GM21515 (cell line): ENCODE data around the gene COMMD4.
"Not testable (repeated sequence)": the region's sequence is repeated elsewhere in the genome, so short reads cannot be mapped to it uniquely, and the experiment has no call there.

Experiments used
- ATAC-seq: cut with Tn5 transposase; IDR thresholded peaks from one replicate; pipeline ENCODE4 v1.9.1; 2021; ENCODE audit not compliant: unreplicated experiment

The COMMD4 gene

GRCh38 chr15:75329571-75329970, 6.3 kb upstream of the COMMD4 start:
- no peak for ATAC-seq

DNA sequence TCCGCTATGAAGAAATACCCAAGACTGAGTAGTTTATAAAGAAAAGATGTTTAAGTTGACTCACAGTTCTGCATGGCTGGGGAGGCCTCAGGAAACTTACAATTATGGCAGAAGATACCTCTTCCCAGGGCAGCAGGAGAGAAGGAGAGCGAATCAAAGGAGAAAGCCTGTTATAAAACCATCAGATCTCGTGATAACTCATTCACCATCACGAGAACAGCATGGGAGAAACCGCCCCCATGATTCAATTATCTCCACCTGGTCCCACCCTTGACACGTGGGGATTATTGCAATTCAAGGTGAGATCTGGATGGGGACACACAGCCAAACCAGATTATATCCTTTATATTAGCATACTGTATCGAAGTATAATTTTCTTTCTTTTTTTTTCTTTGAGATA, 3.8 kb upstream of the COMMD4 start:
- not testable (repeated sequence) for ATAC-seq

GRCh38 chr15:75333654-75334419, 2.0 kb upstream of the COMMD4 start:
- not testable (repeated sequence) for ATAC-seq

DNA sequence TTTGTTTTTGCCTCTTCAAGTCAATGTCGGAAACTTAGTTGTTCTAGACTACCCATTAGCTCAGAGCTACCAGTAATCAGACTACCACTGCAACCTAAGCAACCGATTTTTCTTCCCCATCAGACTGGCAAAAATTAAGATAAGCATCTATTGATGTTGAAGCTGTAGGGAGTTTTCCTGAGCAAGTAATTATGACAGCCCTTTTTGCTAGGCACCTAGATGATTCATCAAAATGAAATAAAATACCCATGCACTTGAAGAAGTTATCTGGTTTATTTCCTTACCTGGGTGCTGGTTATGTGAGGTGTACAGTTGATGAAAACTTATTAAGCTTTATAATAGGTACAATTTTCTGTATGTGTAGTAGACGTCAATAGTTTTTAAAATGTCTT, 554 bp upstream of the COMMD4 start:
- no peak for ATAC-seq

DNA sequence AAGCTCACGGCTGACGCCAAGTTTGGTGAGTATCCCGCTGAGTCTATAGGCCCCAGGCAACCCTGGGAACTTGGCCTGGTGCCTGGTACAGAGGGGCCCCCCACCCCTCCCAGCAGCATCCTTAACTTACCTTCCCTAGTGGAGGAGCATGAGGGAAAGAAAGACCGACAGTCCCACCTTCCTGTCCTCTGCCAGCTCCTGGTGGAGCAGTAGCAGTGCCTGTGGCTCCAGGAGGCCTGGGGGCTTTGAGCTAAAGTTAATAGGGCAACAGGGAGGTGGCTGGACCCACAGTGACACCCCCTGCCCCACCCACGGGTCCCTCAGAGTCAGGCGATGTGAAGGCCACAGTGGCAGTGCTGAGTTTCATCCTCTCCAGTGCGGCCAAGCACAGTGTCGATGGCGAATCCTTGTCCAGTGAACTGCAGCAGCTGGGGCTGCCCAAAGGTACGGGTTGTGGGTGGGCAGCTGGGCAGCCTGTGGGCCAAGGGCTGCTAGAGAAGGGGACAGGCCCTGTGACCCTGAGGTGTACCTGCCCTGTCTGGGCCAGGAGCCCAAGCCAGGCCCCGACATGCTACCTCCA, 2.9 kb downstream of the COMMD4 start:
- no peak for ATAC-seq

DNA sequence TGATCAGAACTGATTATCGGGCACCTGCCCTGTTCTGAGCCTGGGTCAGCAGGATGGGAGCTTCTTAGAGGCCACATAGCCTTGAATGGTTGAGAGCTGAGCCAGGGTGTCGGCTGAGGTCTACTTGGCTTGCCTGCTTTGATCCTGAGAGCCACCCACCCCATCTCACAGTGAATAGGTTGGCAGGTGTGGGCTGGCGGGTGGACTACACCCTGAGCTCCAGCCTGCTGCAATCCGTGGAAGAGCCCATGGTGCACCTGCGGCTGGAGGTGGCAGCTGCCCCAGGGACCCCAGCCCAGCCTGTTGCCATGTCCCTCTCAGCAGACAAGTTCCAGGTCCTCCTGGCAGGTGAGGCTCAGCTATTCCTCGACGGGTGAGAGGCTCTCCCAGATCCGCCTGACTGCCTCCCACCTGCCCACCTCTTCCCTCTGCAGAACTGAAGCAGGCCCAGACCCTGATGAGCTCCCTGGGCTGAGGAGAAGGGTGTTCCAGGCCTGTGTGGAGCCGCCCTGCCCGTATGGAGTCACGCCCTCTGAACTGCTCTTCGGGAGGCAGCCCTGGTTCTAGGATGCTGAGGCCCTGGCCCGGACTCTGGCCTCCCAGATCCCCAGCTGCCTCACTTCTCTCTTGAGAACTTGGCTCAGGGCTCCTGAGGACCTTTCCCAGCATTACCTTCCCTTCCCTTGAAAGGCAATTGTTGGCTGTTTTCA, 3.8 kb downstream of the COMMD4 start:
- ATAC-seq, result no peak

DNA sequence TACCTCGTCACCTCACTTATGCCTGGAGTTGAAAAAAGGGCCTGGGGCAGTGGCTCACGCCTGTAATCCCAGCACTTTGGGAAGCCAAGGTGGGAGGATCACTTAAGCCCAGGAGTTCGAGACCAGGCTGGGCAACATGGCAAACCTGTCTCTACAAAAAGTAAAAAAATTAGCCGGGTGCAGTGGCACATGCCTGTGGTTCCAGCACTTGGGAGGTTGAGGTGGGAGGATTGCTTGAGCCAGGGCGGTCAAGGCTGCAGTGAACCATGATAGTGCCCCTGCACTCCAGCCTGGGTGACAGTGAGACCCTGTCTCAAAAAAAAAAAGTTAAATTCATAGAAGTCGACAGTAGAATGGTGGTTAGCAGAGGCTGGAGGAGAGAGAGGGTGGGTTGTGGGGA, 6.4 kb downstream of the COMMD4 start:
- ATAC-seq, result no peak

DNA sequence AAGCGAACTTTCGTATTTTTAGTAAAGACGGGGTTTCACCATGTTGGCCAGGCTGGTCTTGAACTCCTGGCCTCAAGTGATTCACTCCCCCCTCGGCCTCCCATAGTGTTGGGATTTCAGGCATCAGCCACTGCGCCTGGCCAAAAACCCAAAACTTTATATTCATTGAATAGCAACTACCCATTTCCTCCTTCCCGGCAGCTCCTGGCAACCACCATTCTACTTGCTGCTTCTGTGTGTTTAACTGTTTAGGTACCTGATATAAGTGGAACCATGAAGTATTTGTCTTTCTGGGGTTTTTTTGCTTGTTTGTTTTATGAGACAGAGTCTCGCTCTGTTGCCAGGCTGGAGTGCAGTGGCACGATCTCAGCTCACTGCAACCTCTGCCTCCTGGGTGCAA, 8.1 kb downstream of the COMMD4 start:
- not testable (repeated sequence) for ATAC-seq

- no peak for ATAC-seq
Measured at GRCh38 chr15:75346796-75347221, 10.9 kb downstream of the COMMD4 start, which contains the start of gene NEIL1. Gene NEIL1, plus strand, starts transcription at chr15:75347039. Its CDS starts 1,867 bp downstream, at chr15:75348906.

GRCh38 chr15:75347222-75348033, 11.6 kb downstream of the COMMD4 start:
- ATAC-seq, result peak; percentile 52

DNA sequence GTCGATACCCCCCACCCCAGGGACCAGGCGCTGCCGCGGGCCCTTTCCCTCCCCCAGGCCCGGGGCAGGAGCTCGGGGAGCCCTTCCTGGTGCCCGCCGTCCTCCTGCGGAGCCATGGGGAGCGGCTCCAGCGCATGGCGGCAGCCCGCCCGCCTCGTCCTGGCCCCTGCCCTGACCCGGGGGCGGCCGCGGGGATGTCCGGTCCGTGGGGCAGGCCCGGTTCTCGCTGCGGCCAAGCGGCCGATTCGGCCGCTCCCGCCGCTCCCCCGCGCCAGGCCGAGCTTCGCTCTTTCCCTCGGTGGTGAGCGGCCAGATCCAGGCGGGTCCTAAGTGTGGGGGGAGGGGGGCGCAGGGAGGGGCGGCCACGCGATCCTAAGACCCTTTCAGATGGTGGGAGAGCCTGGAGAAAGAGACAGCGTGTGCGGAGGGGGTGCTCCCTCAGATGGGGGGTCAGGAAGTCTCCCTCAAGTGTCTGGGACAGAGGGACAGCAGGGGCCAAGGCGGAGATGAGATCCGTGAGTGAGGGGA, 12.2 kb downstream of the COMMD4 start:
- no peak for ATAC-seq

GRCh38 chr15:75348562-75349350, 12.9 kb downstream of the COMMD4 start:
- ATAC-seq, result no peak

GRCh38 chr15:75349351-75349669, 13.4 kb downstream of the COMMD4 start:
- ATAC-seq, result not testable (repeated sequence)

DNA sequence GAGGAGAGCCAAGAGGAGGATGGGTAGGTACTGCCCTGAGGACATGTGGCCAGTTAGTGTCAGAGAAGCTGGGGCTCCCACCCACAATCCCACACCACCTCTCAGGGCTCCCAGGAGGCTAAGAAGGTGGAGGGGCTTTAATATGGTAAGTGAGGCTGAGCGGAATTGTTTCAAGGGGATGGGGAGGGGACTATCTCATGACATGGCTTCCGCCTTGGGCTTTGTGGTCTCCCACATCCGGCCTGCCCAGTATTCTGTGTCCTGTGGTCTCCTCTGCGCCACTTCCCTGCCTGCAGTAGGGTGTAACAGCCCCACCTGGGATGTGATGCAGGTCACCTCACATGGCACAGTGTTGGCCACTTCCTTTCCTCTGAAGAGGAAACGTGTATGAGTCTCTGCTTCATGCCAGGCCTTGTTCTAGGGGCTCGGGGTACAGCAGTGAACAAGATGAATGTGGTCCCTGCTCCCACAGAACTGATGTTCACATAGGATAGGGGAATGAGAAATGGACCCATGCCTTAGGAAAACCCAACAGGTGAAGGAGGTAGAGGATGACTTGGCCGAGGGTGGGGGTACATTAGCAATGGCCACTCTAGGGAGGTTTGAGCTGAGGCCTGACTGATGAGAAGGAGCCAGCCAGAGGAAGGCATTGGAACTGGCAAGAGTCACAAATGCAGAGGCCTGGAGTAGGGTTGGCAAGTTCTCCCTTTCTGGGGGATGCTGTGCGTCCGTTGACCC, 14.2 kb downstream of the COMMD4 start:
- no peak for ATAC-seq

GRCh38 chr15:75350601-75351361, 14.9 kb downstream of the COMMD4 start:
- ATAC-seq, result no peak

DNA sequence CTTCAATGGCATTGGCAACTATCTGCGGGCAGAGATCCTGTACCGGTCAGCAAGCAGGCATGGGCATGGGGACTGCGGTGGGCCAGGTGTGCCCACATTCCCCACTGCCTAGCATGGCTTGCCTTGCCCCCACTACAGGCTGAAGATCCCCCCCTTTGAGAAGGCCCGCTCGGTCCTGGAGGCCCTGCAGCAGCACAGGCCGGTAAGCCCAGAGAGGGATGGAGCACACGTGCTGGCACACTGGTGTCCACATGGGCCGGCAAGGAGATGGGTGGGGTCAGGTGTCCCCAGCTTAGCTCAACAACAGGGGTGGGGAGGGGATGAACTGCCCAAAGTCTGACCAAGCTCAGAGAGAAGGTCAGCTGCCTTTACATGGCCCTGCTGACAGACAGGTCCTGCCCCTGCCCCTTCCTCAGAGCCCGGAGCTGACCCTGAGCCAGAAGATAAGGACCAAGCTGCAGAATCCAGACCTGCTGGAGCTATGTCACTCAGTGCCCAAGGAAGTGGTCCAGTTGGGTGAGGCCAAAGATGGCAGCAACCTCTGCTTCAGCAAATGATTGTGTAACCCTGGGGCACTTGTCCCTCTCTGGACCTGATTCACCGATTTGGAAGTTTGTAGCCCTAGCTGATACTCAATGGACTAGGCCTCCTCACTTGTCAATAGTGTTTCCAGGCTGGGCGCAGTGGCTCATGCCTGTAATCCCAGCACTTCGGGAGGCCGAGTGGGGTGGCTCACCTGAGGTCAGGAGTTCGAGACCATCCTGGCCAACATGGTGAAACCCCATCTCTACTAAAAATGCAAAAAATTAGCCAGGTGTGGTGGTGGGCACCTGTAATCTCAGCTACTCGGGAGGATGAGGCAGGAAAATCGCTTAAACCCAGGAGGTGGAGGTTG, 16.6 kb downstream of the COMMD4 start:
- no peak for ATAC-seq

DNA sequence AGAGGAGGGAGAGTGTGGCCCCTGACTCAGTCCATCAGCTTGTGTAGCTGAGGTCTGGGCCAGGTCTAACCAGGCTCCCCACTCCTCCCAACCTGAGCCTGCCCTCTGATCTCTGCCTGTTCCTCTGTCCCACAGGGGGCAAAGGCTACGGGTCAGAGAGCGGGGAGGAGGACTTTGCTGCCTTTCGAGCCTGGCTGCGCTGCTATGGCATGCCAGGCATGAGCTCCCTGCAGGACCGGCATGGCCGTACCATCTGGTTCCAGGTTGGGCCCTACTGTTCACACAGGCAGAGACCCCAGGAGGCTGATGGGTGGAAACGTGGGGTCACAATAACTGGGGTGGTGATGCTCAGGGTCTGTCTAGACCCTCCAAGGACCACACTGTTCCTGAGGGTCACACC, 17.7 kb downstream of the COMMD4 start:
- ATAC-seq, result no peak

- no peak for ATAC-seq
Measured at GRCh38 chr15:75354454-75354853, 18.6 kb downstream of the COMMD4 start.
